Measurements from ENCODE around the gene B4GALNT3. TPM values are rescaled to one million over a fixed set of nuclear protein-coding genes. Genes with fewer than 3 reads are reported as not detected.
A peak's percentile ranks its signal among the peaks of the same experiment; 100 is the strongest.

B4GALNT3 gene
- total RNA-seq, 1 donor from 2014 or later, result 2.9 TPM

- H3K4me3 Mint-ChIP-seq (ENCODE audit: unreplicated experiment), result no peak overlapping the region
- peak; percentile 44 for DNase-seq (ENCODE audit: low spot score)
- no peak for TF ChIP-seq CTCF (IDR thresholded peaks at IDR 0.05)
- H3K27ac Mint-ChIP-seq (ENCODE audit: unreplicated experiment), result no peak overlapping the region
- peaks cover 34% of the 10 kb centered on the region for H3K4me1 Mint-ChIP-seq (ENCODE audit: low read depth)
- no peaks in the 10 kb centered on the region for H3K9me3 Mint-ChIP-seq (ENCODE audit: low read depth)
- H3K27me3 Mint-ChIP-seq (ENCODE audit: low read depth), result no peaks in the 10 kb centered on the region
- H3K36me3 Mint-ChIP-seq (ENCODE audit: low read depth), result no peaks in the 10 kb centered on the region
These were observed 145.2 kb downstream of the B4GALNT3 start for GRCh38 chr12:604956-605355.

GRCh38 chr12:607541-608001 is 147.8 kb downstream of the B4GALNT3 start:
- peak; percentile 40 for DNase-seq (ENCODE audit: low spot score)
- Mint-ChIP-seq H3K27ac (ENCODE audit: unreplicated experiment) (no peak overlapping the region), H3K4me3 (ENCODE audit: unreplicated experiment) (no peak overlapping the region), H3K9me3 (ENCODE audit: low read depth) (no peaks in the 10 kb centered on the region), H3K36me3 (ENCODE audit: low read depth) (no peaks in the 10 kb centered on the region), H3K4me1 (ENCODE audit: low read depth) (peaks cover 43% of the 10 kb centered on the region), H3K27me3 (ENCODE audit: low read depth) (no peaks in the 10 kb centered on the region)
- TF ChIP-seq CTCF (IDR thresholded peaks at IDR 0.05), result no peak

- DNase-seq (ENCODE audit: low spot score), result peak; percentile 44
- Mint-ChIP-seq H3K36me3 (ENCODE audit: low read depth) (no peaks in the 10 kb centered on the region), H3K27me3 (ENCODE audit: low read depth) (no peaks in the 10 kb centered on the region), H3K27ac (ENCODE audit: unreplicated experiment) (no peak overlapping the region), H3K4me1 (ENCODE audit: low read depth) (peaks cover 43% of the 10 kb centered on the region), H3K9me3 (ENCODE audit: low read depth) (no peaks in the 10 kb centered on the region), H3K4me3 (ENCODE audit: unreplicated experiment) (no peak overlapping the region)
- no peak for TF ChIP-seq CTCF (IDR thresholded peaks at IDR 0.05)
These were observed 148.7 kb downstream of the B4GALNT3 start for GRCh38 chr12:608413-608812.

GRCh38 chr12:608921-609320 is 149.2 kb downstream of the B4GALNT3 start:
- H3K9me3 Mint-ChIP-seq (ENCODE audit: low read depth), result no peaks in the 10 kb centered on the region
- H3K36me3 Mint-ChIP-seq (ENCODE audit: low read depth), result no peaks in the 10 kb centered on the region
- peak; percentile 24 for DNase-seq (ENCODE audit: low spot score)
- H3K4me3 Mint-ChIP-seq (ENCODE audit: unreplicated experiment), result no peak overlapping the region
- peaks cover 43% of the 10 kb centered on the region for H3K4me1 Mint-ChIP-seq (ENCODE audit: low read depth)
- H3K27me3 Mint-ChIP-seq (ENCODE audit: low read depth), result no peaks in the 10 kb centered on the region
- H3K27ac Mint-ChIP-seq (ENCODE audit: unreplicated experiment), result no peak overlapping the region
- no peak for TF ChIP-seq CTCF (IDR thresholded peaks at IDR 0.05)

GRCh38 chr12:611721-612120 is 152.0 kb downstream of the B4GALNT3 start:
- Mint-ChIP-seq H3K4me1 (ENCODE audit: low read depth) (peaks cover 49% of the 10 kb centered on the region), H3K4me3 (ENCODE audit: unreplicated experiment) (no peak overlapping the region)

More at GRCh38 chr12:611721-612120, 152.0 kb downstream of the B4GALNT3 start:
- Mint-ChIP-seq H3K36me3 (ENCODE audit: low read depth) (no peaks in the 10 kb centered on the region), H3K27ac (ENCODE audit: unreplicated experiment) (no peak overlapping the region), H3K9me3 (ENCODE audit: low read depth) (no peaks in the 10 kb centered on the region), H3K27me3 (ENCODE audit: low read depth) (no peaks in the 10 kb centered on the region)
- TF ChIP-seq CTCF (IDR thresholded peaks at IDR 0.05), result no peak
- DNase-seq (ENCODE audit: low spot score), result no peak
